GM21381 (cell line): ENCODE data around the gene YWHAH.

Experiments used
- ATAC-seq: cut with Tn5 transposase; IDR thresholded peaks from one replicate; pipeline ENCODE4 v1.9.1; 2021; ENCODE audit warnings: mild to moderate bottlenecking, moderate library complexity; ENCODE audit not compliant: unreplicated experiment

Gene YWHAH

GRCh38 chr22:31947296-31947695, 3.0 kb downstream of the YWHAH start:
- ATAC-seq: no peak

- ATAC-seq: no peak
Measured at GRCh38 chr22:31948002-31948401, 3.7 kb downstream of the YWHAH start.

- ATAC-seq: no peak
Measured at GRCh38 chr22:31950226-31950625, 5.9 kb downstream of the YWHAH start.

GRCh38 chr22:31951194-31952093, 7.1 kb downstream of the YWHAH start:
- ATAC-seq: no peak

GRCh38 chr22:31952094-31952401, 7.7 kb downstream of the YWHAH start:
- no peak for ATAC-seq

- no peak for ATAC-seq
Measured at GRCh38 chr22:31952472-31952871, 8.1 kb downstream of the YWHAH start.

GRCh38 chr22:31953261-31953660, 8.9 kb downstream of the YWHAH start:
- no peak for ATAC-seq

- no peak for ATAC-seq
Measured at GRCh38 chr22:31954535-31955523, 10.5 kb downstream of the YWHAH start.

- ATAC-seq: no peak
Measured at GRCh38 chr22:31956360-31956759, 12.0 kb downstream of the YWHAH start.

GRCh38 chr22:31957970-31958594, 13.7 kb downstream of the YWHAH start:
- no peak for ATAC-seq

- ATAC-seq: no peak
Measured at GRCh38 chr22:31958625-31959239, 14.4 kb downstream of the YWHAH start.

GRCh38 chr22:31960767-31961166, 16.4 kb downstream of the YWHAH start:
- ATAC-seq: no peak

GRCh38 chr22:31962387-31963125, 18.2 kb downstream of the YWHAH start:
- no peak for ATAC-seq

- ATAC-seq: no peak
Measured at GRCh38 chr22:31968022-31968421, 23.7 kb downstream of the YWHAH start.

- ATAC-seq: no peak
Measured at GRCh38 chr22:31969789-31970489, 25.6 kb downstream of the YWHAH start.

- ATAC-seq: no peak
Measured at GRCh38 chr22:31970490-31971444, 26.4 kb downstream of the YWHAH start.

- ATAC-seq: no peak
Measured at GRCh38 chr22:31972180-31972579, 27.8 kb downstream of the YWHAH start.

GRCh38 chr22:31973739-31974138, 29.4 kb downstream of the YWHAH start:
- ATAC-seq: no peak
